H9 (cell line): ENCODE measurements around the gene ODF4. TPM values are rescaled to one million over a fixed set of nuclear protein-coding genes. Genes with fewer than 3 reads are reported as not detected.
A peak's percentile ranks its signal among the peaks of the same experiment; 100 is the strongest.

Experiments
- DNase-seq: peaks from one replicate; pipeline ENCODE4 v3.0.0-alpha.2; 2017
- H2AFZ ChIP-seq: one replicate; pipeline ENCODE4 v1.6.1; 2013; ENCODE audit warnings: mild to moderate bottlenecking, low read length, control low read depth, moderate library complexity
- H2AK5ac ChIP-seq: 2 replicates; pipeline ENCODE4 v1.6.1; 2013; ENCODE audit warnings: low read length, control low read depth, mixed read lengths; ENCODE audit not compliant: insufficient read length
- H2BK120ac ChIP-seq: one replicate; pipeline ENCODE4 v1.6.1; 2013; ENCODE audit warnings: low read depth, mild to moderate bottlenecking, low read length, control low read depth, inconsistent platforms; ENCODE audit not compliant: poor library complexity, severe bottlenecking
- H2BK12ac ChIP-seq: 2 replicates; pipeline ENCODE4 v1.6.1; 2013; ENCODE audit warnings: low read length, control low read depth, mixed read lengths, low read depth; ENCODE audit not compliant: insufficient read length
- H2BK15ac ChIP-seq: 2 replicates; pipeline ENCODE4 v1.6.1; 2013; ENCODE audit warnings: low read depth, low read length, control low read depth
- H2BK20ac ChIP-seq: one replicate; pipeline ENCODE4 v1.6.1; 2013; ENCODE audit warnings: low read depth, mild to moderate bottlenecking, low read length, control low read depth, inconsistent platforms; ENCODE audit not compliant: poor library complexity, severe bottlenecking
- H2BK5ac ChIP-seq: 2 replicates; pipeline ENCODE4 v1.6.1; 2013; ENCODE audit warnings: low read length, control low read depth, mixed read lengths; ENCODE audit not compliant: insufficient read length
- H3K14ac ChIP-seq: 2 replicates; pipeline ENCODE4 v1.6.1; 2013; ENCODE audit warnings: low read length, control low read depth; ENCODE audit not compliant: insufficient read depth
- H3K18ac ChIP-seq: 2 replicates; pipeline ENCODE4 v1.6.1; 2013; ENCODE audit warnings: low read depth, mild to moderate bottlenecking, mixed read lengths, low read length, control low read depth; ENCODE audit not compliant: insufficient read length
- H3K23ac ChIP-seq: 2 replicates; pipeline ENCODE4 v1.6.1; 2013; ENCODE audit warnings: low read length, control low read depth, mixed read lengths, low read depth; ENCODE audit not compliant: insufficient read length
- H3K23me2 ChIP-seq: 2 replicates; pipeline ENCODE4 v1.6.1; 2013; ENCODE audit warnings: low read depth, mild to moderate bottlenecking, mixed read lengths, low read length, control low read depth; ENCODE audit not compliant: insufficient read length, poor library complexity, severe bottlenecking
- H3K27ac ChIP-seq: 2 replicates; pipeline ENCODE4 v1.5.1; 2013; ENCODE audit warnings: low read length, control low read depth, mixed read lengths, low read depth; ENCODE audit not compliant: insufficient read length
- H3K27me3 ChIP-seq: 2 replicates; pipeline ENCODE4 v1.6.1; 2013; ENCODE audit warnings: low read length, control low read depth, inconsistent platforms; ENCODE audit not compliant: insufficient read depth
- H3K4ac ChIP-seq: 2 replicates; pipeline ENCODE4 v1.6.1; 2013; ENCODE audit warnings: low read depth, mild to moderate bottlenecking, control low read depth, inconsistent platforms, low read length, moderate library complexity
- H3K4me1 ChIP-seq: 2 replicates; pipeline ENCODE4 v1.6.1; 2013; ENCODE audit warnings: low read length, control low read depth, inconsistent platforms; ENCODE audit not compliant: insufficient read depth
- H3K4me2 ChIP-seq: 2 replicates; pipeline ENCODE4 v1.6.1; 2013; ENCODE audit warnings: low read length, control low read depth, mixed read lengths; ENCODE audit not compliant: insufficient read length, insufficient read depth
- H3K56ac ChIP-seq: 2 replicates; pipeline ENCODE4 v1.6.1; 2013; ENCODE audit warnings: low read depth, mild to moderate bottlenecking, mixed read lengths, low read length, control low read depth; ENCODE audit not compliant: insufficient read length
- H3K79me1 ChIP-seq: 2 replicates; pipeline ENCODE4 v1.6.1; 2013; ENCODE audit warnings: low read depth, mild to moderate bottlenecking, moderate library complexity, low read length, control low read depth, inconsistent platforms; ENCODE audit not compliant: insufficient read depth, poor library complexity, severe bottlenecking
- H3K79me2 ChIP-seq: 2 replicates; pipeline ENCODE4 v1.6.1; 2013; ENCODE audit warnings: low read length, control low read depth, inconsistent platforms; ENCODE audit not compliant: insufficient read depth
- H3K9ac ChIP-seq: 2 replicates; pipeline ENCODE4 v1.6.1; 2013; ENCODE audit warnings: low read length, control low read depth, mixed read lengths; ENCODE audit not compliant: insufficient read length; ENCODE audit errors: extremely low read depth
- H3K9me3 ChIP-seq: one replicate; pipeline ENCODE4 v1.6.1; 2013; ENCODE audit warnings: low read depth, low read length, inconsistent platforms; ENCODE audit not compliant: control insufficient read depth
- H3T11ph ChIP-seq: one replicate; pipeline ENCODE4 v1.6.1; 2013; ENCODE audit warnings: mild to moderate bottlenecking, low read length, control low read depth, inconsistent platforms
- H4K20me1 ChIP-seq: one replicate; pipeline ENCODE4 v1.6.1; 2013; ENCODE audit not compliant: control insufficient read depth, insufficient read length, insufficient read depth
- H4K5ac ChIP-seq: 2 replicates; pipeline ENCODE4 v1.6.1; 2013; ENCODE audit warnings: low read depth, mild to moderate bottlenecking, mixed read lengths, low read length, control low read depth; ENCODE audit not compliant: insufficient read length
- H4K8ac ChIP-seq: replicated peaks from 2 replicates; pipeline ENCODE4 v1.6.1; 2013; ENCODE audit warnings: low read length, control low read depth, mixed read lengths, low read depth; ENCODE audit not compliant: insufficient read length
- H4K91ac ChIP-seq: 2 replicates; pipeline ENCODE4 v1.6.1; 2013; ENCODE audit warnings: low read depth, mild to moderate bottlenecking, moderate library complexity, mixed read lengths, low read length, control low read depth; ENCODE audit not compliant: insufficient read length
- H3K27ac Mint-ChIP-seq, 3 experiments: 2 replicates in 2 of 3; 3 replicates in 1 of 3; pipeline ENCODE4 v1.8.0; 2020 to 2021; ENCODE audit warnings: mixed read lengths in 3 of 3, mild to moderate bottlenecking in 1 of 3, moderate library complexity in 1 of 3
- H3K27me3 Mint-ChIP-seq: 2 replicates; pipeline ENCODE4 v1.8.0; 2021; ENCODE audit warnings: low read depth, mild to moderate bottlenecking, moderate library complexity, mixed read lengths
- H3K36me3 Mint-ChIP-seq, 3 experiments: 2 replicates in 2 of 3; 3 replicates in 1 of 3; pipeline ENCODE4 v1.8.0; 2020 to 2021; ENCODE audit warnings: low read depth in 3 of 3, mixed read lengths in 3 of 3; ENCODE audit not compliant: insufficient read depth in 1 of 3
- H3K4me1 Mint-ChIP-seq, 2 experiments: 2 replicates each; pipeline ENCODE4 v1.8.0; 2020; ENCODE audit warnings: mixed read lengths in 2 of 2
- H3K4me3 Mint-ChIP-seq, 2 experiments: 2 replicates in 1 of 2; 3 replicates in 1 of 2; pipeline ENCODE4 v1.8.0; 2020 to 2021; ENCODE audit warnings: mild to moderate bottlenecking in 2 of 2, mixed read lengths in 2 of 2, moderate library complexity in 1 of 2
- H3K9me3 Mint-ChIP-seq, 2 experiments: 2 replicates in 1 of 2; 3 replicates in 1 of 2; pipeline ENCODE4 v1.8.0; 2020; ENCODE audit warnings: mild to moderate bottlenecking in 2 of 2, mixed read lengths in 2 of 2, moderate library complexity in 1 of 2
- CTCF ChIP-seq: fragments of 200-600 bp; sonication (generic); conservative IDR thresholded peaks from 3 replicates; pipeline ENCODE4 v1.8.0; 2021; ENCODE audit warnings: antibody characterized with exemption, mild to moderate bottlenecking
- WGBS: extraction: QIAGEN DNeasy Blood & Tissue Kit; methylation state at CpG from one replicate; pipeline ENCODE4 v1.1.7; 2013; ENCODE audit warnings: missing lambda C conversion rate, low lambda C conversion rate, mixed read lengths; ENCODE audit not compliant: insufficient read length; ENCODE audit errors: extremely low coverage; 5-methylcytosine and 5-hydroxymethylcytosine counted together
- total RNA-seq: library from RNA; stranded (reverse); gene quantifications from 2 replicates; pipeline ENCODE4 v1.2.1, GENCODE V29; 2021

Gene ODF4
- total RNA-seq, 1 experiment from 2014 or later, result not detected

GRCh38 chr17:8337802-8338752 lies 1.6 kb upstream of the ODF4 start:
- Histone ChIP-seq H2BK20ac (no peak overlapping the region), H3T11ph (no peak overlapping the region), H3K14ac (no peak overlapping the region), H3K18ac (peak overlapping the region; percentile 11), H3K4ac (no peak overlapping the region), H3K56ac (no peak overlapping the region), H2BK5ac (no peak overlapping the region), H3K4me2 (no peak overlapping the region), H4K5ac (no peak overlapping the region), H3K79me1 (no peaks in the 10 kb centered on the region), H2AK5ac (no peak overlapping the region), H3K23ac (no peak overlapping the region), H2BK120ac (no peak overlapping the region), H4K91ac (no peak overlapping the region), H2BK12ac (no peak overlapping the region), H3K9ac (no peak overlapping the region), H2AFZ (peak overlapping the region; percentile 25), H3K79me2 (no peaks in the 10 kb centered on the region), H3K27ac (no peak overlapping the region), H4K8ac (no peak overlapping the region), H4K20me1 (no peaks in the 10 kb centered on the region), H3K23me2 (no peaks in the 10 kb centered on the region), H3K4me1 (no peaks in the 10 kb centered on the region; the same call in 1 of the 2 replicates), H2BK15ac (no peak overlapping the region), H3K9me3 (no peaks in the 10 kb centered on the region), H3K27me3 (no peaks in the 10 kb centered on the region)
- no CpG with 5 or more reads among the region's 11 CpGs for WGBS
- no peak for TF ChIP-seq CTCF
- Mint-ChIP-seq H3K27me3 (peaks cover 2% of the 10 kb centered on the region; the same call in 1 of the 2 replicates), H3K27ac (peak overlapping the region; percentile 14 to 92 (median 91); a peak in 6 of 7 replicates), H3K4me1 (peaks cover 19 to 24% of the 10 kb centered on the region in 2 experiments), H3K4me3 (peak overlapping the region in 1 of 2 experiments; percentile 53; a peak in 1 of 5 replicates), H3K9me3 (no peaks in the 10 kb centered on the region), H3K36me3 (no peaks in the 10 kb centered on the region; a peak in 1 of 7 replicates)
- no peak for DNase-seq
